IPS-11a (cell line): ENCODE results near the gene SHROOM3.

ENCODE experiments used
- H3K4me3 ChIP-seq: one replicate; pipeline ENCODE4 v1.5.1; 2013; ENCODE audit warnings: low read depth, low read length, control low read depth

The SHROOM3 gene

DNA sequence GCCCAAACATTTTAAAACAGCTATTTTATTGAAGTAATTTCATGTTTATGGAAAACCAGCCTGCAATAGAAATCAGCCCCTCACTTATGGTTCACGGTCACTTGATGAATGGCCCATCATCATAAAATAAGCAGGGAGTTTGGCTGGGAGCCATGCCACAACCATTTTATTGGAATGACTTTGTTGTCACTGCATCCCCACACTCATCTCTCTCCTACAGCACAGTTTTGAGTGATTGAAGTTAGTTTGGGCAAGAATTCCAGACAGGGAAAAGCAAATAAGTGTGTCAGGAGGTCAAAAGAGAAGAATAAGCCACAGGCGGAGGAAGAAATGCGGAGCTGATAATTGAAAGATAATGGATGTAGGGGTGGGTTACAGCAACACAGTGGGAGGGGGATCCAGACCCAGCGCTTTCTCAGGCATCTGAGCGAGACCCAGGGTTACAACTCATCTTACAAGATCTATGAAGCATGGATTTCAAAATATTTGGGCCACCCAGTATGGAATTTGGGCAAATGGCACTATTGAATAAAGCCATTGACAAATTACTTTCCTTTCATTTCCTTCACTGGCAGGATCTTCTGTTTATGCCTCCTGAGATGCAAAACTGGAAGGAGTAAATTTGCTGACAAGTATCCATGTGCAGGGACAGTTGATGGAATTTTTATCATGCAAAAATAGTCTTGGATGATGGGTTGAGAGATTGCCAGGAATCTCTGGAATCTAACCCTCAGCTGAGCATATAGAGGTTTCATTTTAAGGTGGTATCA, 100.8 kb downstream of the SHROOM3 start:
- H3K4me3 ChIP-seq = no peak overlapping the region

DNA sequence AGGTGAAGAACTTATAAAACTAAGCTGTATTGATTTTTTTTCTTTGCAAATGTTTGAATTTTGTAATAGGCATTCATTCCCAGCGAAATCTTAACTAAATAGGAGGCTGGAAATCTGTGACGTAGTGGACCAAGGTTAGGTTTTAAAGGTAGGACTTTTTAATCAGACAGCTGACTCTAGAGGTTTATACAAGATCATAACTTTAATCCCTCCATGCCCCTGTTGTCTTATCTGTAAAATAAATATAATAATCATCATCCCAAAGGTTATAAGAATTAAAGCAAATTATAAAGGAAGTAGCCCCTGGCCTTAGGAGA, 101.3 kb downstream of the SHROOM3 start:
- H3K4me3 ChIP-seq = no peak overlapping the region

DNA sequence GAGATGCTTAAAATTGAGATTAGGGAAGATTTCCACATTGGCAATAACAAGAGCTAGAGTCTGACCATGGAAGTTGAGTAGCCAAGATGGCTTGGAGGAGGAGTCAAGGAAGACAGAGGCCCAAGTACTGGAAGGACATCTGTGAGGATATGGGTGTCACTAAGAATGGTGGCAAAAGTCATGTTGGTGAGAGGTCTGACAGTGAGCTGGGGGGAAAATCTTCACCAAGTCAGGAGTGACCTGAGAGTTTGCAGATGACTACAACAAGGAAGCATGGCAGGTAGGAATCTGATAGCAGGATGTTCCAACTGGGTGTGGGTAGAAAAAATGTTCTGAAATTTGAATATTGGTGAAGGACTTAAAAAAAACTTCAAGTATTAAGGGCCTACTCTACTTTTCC, 103.3 kb downstream of the SHROOM3 start:
- no peak overlapping the region for H3K4me3 ChIP-seq

DNA sequence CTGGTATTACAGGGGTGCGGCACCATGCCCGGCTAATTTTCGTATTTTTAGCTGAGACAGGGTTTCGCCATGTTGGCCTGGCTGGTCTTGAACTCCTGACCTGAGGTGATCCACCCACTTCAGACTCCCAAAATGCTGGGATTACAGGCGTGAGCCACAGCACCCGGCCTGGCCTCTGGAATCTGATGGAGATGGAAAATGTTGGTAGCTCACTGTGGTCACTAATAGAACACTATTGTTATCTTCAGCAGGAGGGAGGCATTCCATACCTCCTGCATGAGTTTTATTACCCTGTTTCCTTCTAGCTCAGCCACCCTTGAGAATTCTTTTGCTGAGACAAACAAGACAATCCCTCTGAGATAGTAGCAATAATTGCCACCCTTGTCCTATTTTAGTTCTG, 105.0 kb downstream of the SHROOM3 start:
- no peak overlapping the region for H3K4me3 ChIP-seq

DNA sequence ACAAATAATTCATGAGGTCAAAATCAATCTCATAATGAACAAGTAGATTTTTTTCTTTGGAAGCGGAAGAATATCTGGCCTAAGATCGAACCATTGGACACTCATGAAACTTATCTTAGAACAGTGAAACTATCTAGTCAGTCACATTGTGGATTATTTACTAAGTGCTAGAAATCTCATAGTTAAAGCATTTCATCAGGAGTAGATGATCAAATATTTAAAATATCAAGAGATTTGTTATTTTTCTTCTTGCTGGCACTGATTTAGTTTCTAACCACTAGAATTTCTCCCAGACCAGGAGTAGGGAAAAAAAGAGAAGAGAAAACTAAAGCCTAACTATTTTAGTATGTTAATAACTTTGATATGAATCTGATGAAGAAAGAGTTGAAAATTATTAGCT, 105.5 kb downstream of the SHROOM3 start:
- H3K4me3 ChIP-seq = no peak overlapping the region

DNA sequence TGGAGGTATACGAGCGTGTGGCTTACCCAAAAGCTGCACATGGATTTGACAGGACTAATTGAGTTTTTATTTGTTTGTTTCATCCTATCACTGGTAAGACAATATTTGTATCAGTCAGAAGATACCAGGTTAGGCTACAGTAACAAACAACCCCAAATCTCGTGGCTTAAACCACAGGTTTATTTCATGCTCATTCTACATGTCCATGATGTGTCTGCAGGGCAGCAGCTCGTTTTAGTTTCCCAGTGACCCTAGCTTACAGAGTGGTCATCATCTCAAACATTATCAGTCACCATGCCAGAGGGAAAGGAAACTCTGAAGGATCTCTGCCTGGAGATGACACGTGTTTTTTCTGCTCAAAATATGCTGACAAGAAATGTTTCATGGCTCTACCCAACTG, 108.3 kb downstream of the SHROOM3 start:
- no peak overlapping the region for H3K4me3 ChIP-seq

DNA sequence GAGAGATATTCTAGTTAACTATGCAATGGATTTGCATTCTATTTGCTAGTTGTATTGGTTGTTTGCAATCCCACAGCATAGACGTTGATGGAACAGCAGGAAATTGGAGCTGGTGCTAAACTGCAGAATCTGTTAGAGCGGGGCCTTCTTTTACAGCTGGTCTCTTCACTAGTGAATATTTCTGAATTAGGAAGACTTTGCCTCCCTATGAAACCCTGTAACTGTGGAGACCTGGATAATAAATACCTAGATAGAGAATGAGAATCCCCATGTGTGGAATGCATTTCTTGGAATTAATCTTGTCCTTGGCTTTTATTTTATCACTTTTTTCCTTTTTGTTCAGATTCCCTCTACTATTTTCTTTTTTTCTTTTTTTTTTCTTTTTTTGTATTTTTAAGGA, 109.7 kb downstream of the SHROOM3 start:
- H3K4me3 ChIP-seq = no peak overlapping the region

DNA sequence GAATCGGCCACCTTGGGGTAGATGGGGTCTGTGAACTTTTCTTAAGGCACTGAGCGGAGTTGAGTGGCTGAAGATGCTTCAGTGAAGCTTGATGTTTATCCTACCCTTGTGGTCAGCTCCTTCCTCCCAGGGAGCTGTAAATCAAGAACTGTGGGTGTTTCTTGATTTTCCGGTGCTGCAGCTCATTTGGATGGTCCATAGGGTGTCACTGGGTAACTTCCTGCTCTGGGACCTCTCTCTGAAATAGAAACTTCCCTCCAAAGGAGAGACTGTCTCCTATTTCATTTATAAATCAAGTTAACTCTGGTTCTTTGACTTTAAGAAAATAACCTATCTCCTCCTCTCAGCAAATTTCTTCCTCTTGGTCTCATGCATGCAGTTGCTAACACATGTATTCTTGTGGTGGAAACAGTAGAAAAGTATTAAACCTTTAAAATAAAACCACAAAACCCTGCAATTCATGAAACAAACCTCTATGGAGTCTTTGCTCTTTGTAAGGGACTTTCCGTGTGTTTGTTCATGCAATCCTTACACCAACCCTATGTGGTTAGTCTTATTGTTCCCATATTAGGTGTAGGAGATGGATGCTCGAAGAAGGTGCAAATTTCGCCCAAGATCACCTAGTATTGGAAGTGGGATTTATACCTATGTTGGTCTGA, 110.3 kb downstream of the SHROOM3 start:
- H3K4me3 ChIP-seq = no peak overlapping the region

DNA sequence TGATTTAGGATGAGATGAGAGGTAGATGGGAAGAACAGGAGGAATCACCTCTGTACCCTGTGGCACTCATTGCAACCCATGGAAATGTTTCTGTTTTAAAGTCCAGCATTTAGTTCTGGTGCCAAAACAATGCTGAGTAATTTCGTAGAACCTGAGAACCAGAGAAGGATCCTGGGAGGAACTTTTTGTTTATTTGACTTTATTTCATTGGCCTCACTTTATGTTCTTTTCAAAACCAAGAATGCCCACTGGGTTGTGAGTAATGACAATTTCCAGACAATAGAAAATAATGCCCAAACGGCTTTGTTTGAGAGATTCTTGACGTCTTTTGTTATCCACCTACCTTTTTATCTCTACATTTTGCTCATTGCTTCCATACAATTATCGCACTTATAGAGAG, 111.3 kb downstream of the SHROOM3 start:
- H3K4me3 ChIP-seq = no peak overlapping the region

DNA sequence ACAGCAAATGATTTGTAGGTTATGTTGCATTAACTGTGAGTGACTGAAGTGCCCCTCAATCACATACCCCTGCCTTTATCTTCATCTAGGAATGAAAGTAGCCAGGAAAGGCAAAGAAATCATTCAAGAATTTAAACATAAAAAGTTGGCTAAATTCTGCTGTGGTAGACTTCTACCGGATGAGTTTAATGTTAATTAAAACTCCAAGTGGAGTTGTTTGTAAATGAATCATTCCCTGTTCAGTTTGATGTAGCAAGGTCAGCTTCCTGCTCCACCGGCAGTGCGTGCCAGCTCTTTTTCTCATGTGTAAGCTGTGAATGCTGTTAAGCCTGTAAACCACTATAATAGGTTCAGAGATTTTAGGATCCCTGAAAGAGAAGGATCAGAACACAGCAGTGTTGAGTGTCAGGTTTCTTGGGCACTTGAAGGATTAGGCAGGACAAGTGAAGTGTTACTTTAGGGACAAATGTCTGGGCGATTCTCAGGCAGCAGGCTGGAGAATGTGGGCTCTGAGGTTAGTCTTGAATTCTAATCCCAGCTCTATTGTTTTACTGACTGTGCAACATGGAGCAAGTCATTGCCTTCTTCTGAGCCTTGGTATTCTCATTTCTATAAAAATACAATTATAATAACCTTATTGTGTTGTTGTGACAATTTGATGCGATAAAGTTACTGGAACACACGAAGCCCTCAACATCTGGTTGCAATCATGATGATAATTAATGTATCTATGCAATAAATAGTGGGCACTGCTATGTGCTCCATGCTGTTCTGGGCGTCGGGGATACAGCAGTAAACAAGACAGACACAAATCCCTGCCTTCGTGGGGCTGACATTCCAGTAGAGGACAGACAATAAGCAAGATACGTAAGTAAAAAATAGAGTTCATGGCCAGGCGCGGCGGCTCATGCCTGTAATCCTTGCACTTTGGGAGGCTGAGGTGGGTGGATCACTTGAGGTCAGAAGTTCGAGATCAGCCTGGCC, 112.0 kb downstream of the SHROOM3 start:
- no peak overlapping the region for H3K4me3 ChIP-seq

DNA sequence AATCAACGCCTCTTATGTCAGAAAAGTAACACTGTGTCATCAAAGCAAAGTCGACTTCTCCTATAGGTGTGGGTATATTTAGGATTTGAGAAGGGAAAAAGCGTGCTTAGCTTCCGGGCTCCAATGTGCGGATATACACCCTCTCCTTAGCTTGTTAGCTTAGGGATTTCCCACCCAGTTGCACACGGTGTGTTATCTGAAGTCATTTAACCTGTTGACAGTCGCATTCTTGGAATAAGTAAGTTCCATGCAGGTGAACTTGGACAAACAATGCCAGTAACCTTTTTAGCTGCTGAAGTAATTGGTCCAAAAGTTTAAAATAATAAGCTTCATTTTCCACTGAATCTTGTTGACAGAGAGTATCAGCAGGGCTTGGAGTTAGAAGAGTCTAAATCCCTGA, 113.7 kb downstream of the SHROOM3 start:
- no peak overlapping the region for H3K4me3 ChIP-seq

DNA sequence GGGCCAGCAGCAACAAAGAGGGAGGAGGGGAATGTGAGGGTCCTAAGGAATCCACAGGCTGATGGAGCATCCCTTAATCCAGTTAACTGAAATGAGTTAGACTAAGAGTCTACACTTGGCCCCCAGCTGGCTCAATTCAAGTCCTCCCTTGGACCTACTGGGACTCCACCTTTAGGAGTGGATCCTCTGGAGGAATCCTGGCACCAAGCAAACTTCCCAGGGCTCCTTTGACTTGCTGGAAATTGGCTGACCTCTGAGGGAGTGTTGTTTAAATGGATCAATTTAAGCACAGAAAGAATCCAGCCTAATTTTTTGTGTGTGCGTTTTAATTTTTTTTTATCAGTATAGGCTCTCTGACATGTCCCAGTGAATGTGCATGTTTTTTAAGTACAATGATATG, 114.7 kb downstream of the SHROOM3 start:
- H3K4me3 ChIP-seq = no peak overlapping the region

DNA sequence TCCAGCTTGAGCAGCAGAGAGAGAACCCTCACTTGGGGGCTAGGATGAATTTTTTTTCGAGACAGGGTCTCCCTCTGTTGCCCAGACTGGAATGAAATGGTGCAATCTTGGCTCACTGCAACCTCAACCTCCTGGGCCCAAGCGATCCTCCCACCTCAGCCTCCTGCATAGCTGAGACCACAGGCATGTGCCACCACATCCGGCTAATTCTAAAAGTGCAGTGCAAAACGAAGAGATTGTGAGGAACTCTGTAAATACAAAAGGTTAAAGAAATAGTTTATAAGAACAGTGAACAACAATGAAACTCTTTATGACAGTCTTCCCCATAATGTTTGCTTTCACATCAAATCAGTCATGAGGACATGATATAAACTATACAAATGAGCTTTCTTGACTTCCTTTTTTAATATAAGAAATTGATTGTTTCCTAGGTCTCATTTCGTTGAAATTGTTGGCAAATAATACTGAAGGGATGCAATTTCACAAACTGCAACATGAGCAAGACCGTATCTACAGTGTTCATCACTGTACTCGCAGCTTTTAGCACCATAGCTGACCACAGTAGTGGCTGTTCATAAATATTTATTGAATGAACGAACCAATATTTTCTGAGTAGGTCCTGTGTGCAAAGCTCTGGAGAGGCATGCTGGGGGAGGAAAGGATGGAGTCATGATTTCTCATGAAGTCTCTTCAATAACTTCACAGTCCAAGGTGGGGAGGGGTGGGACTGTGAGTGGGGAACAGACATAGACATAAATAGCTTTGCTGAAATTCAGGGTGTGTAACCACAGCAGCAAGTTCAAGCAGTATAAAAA, 116.1 kb downstream of the SHROOM3 start:
- H3K4me3 ChIP-seq = no peak overlapping the region

DNA sequence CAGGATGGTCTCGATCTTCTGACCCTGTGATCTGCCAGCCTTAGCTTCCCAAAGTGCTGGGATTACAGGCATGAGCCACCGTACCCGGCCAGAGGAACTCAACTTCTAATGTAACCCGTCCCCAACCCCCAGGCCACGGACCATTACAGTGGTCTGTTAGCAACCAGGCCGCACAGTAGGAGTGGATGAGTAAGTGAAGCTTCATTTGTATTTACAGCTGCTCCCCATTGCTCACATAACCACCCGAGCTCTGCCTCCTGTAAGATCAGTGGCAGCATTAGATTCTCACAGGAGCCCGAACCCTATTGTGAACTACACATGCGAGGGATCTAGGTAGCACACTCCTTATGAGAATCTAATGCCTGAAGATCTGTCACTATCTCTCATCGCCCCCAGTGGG, 119.6 kb downstream of the SHROOM3 start:
- no peak overlapping the region for H3K4me3 ChIP-seq

DNA sequence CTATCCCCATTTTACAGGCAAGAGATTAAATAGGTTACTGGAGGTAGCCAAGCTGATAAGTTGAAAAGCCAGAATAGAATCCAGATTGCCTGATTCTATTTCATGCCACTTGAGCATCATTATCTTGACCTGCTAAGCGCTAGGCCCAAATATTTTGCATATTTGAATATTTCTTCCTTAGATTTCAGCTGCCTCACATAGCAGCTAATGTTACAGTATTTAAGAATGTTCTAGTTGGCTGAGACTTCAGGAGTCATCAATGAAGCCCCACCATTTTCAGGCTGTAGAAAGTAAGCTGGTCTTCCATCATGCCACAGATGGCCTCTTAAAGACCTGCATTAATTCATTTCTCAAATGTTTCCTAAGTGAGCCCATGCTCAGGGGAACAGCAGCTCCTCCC, 121.4 kb downstream of the SHROOM3 start:
- no peak overlapping the region for H3K4me3 ChIP-seq

DNA sequence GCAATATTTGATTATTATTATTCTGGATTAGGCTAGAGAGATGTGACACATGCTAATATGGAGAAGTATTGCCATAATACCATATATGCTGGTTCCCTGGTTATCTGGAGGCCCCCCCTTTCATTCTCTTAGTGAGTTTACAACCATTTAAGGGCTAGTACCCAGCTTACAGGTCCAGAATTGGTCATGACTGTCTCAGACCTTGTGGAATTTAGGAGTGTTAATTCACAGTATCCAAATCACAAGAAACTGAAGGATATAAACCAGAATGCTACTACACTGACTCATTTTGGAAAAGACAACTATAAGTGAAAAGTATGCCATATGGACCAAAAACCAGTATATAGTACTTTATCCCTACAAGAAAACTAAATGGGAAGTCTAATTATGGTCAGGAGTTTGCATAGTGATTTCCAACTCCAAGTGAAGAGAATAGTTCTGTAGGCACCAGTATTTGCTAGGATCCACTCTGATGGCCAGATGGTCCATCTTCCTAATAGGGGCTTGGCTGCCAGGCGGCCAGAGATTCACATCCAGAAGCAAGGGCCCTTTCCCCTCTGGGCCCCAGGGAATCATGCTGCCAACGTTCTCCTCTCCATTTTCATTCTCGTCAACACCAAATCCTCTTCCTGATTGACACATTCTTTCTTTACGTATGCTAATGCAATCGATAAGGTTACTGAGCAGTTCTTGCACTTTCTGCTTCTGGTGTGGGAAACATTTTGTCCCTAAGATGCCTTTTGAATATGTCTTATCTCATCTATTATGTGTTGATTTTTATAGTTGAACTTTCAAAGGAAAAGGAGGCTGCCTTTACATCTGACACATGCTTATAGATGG, 123.6 kb downstream of the SHROOM3 start:
- H3K4me3 ChIP-seq = no peak overlapping the region

DNA sequence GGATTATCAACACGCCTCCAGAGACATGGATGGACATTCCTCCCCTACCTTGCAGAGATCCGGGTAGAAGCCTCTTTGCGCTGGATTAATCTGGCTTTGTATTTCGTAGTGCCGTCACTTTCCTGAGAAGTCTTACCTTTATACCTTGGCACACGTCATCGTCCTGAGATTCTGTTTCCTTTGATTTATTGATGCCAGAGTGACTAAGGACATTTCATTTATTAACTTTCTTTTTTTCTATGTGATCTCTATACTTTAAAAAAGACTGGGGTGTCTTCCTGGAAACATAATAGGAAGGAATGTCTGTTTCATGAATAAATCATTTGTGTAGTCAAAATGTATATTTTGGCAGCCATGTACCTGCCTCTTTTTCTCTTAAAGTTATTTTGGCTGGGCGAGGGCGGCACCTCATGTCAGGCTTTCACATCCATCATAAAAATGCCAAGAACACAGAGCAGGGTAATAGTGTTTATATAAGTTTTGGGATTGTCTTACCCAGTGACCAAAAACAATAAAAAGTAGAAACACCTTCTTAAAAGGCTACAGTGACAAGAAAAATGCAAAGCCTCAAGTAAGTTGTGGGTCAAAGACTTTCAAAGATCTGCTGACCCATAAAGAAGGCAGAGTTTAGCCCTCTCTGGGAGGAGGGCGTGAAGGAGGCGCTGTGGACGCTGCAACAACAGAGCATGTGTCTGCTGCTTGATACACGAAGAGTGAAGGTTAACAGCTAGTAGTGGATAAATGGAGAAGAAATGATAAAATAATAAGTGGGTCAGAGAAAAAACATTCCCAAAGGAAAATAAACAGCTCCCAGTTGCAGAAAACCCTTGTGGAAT, 124.4 kb downstream of the SHROOM3 start:
- H3K4me3 ChIP-seq = no peak overlapping the region

DNA sequence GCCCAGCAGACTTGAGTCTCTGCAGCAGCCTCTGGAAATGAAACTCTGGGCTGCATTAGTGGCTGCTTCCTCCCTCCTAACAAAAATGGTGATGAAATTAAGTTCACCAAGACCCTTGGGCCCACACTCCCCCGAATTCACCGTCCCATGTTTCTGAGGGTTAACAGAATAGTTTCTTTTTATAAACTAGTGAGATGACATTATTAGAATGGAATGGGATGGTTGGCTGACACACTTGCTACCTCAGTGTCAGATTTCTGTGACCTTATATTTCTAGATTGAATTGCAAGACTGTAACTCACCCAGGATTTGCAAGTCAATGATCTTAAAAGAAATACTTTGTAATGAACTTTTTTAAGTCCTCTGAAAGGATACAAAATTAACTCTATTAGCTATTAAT, 127.1 kb downstream of the SHROOM3 start:
- no peak overlapping the region for H3K4me3 ChIP-seq

DNA sequence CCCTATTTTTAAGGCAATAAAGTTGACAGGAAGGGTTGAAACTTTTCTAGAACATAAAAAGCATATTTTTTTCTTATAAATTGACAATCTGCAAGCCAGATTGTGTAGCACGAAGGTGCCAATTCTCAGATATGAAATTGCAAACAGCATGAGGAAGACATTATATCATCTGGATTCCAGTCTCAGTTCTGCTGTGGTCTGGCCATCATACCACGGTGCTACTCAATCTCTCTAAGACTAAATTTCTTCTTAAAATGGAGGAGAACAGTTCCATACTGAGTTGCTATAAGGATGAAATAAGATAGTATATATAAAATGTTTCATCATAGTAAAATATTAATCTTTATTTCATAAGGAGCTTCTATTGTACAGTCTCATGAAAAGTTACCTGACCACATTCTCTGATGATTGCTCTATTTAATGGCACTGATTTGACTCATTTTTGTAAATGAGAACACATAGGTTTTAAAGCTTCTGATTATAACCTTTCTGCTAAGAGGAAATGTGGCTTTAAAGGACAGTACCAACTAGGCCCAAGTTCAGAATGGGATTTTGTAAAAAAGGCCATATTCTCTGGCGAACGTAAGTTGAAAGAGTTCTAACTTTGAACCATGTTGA, 127.9 kb downstream of the SHROOM3 start:
- H3K4me3 ChIP-seq = no peak overlapping the region
